Measurements from ENCODE around the gene RGL1. TPM values are rescaled to one million over a fixed set of nuclear protein-coding genes. Genes with fewer than 3 reads are reported as not detected.
A peak's percentile ranks its signal among the peaks of the same experiment; 100 is the strongest.

RGL1 gene
- total RNA-seq, 2 donors from 2014 or later = 3.7 to 5.0 TPM

- DNase-seq (ENCODE audit: low spot score) = no peak
- peaks cover 4% of the 10 kb centered on the region for H3K9me3 Mint-ChIP-seq
- no peak overlapping the region for H3K4me3 Mint-ChIP-seq
- no peak for ATAC-seq
- H3K27ac Mint-ChIP-seq = peak overlapping the region in 1 of 2 donors; percentile 31
- H3K27me3 Mint-ChIP-seq = no peaks in the 10 kb centered on the region
- peaks cover 14% of the 10 kb centered on the region for H3K36me3 Mint-ChIP-seq
- H3K4me1 Mint-ChIP-seq (ENCODE audit: low read depth in 2 of 2) = peaks cover 46 to 49% of the 10 kb centered on the region in 2 donors
Observed at GRCh38 chr1:183966487-183966886, 161.6 kb downstream of the RGL1 start.

- DNase-seq (ENCODE audit: low spot score) (no peak), ATAC-seq (peak in 1 of 2 donors; percentile 31)
- H3K36me3 Mint-ChIP-seq = peaks cover 8% of the 10 kb centered on the region
- H3K9me3 Mint-ChIP-seq = no peaks in the 10 kb centered on the region
- H3K4me3 Mint-ChIP-seq = peak overlapping the region; percentile 36
- peak overlapping the region; percentile 31 to 38 for H3K27ac Mint-ChIP-seq
- no peaks in the 10 kb centered on the region for H3K27me3 Mint-ChIP-seq
- peaks cover 39 to 43% of the 10 kb centered on the region in 2 donors for H3K4me1 Mint-ChIP-seq (ENCODE audit: low read depth in 2 of 2)
Observed at GRCh38 chr1:183967914-183968313, 163.0 kb downstream of the RGL1 start.

DNA sequence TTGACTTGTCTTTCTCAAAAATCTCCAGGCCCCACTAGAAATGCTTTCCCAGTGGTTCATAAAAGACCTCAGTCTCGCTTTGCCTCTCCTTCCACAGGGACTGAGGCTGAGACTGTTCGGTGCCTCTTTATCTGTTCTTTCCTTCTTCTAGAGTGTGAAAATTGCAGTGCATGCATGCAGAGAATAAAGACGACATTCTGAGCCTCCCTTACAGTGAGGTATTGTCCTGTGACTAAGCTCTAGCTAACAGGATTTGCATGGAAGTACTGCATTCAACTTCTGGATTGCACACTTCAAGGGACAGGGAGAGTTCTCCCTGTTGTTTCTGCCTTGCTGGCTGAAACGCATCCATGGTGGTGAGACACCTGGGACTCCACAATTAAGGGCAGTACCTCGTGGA, 163.5 kb downstream of the RGL1 start:
- no peak for DNase-seq (ENCODE audit: low spot score)
- Mint-ChIP-seq H3K27ac (peak overlapping the region; percentile 31 to 38), H3K36me3 (peaks cover 5% of the 10 kb centered on the region), H3K9me3 (no peaks in the 10 kb centered on the region), H3K27me3 (no peaks in the 10 kb centered on the region), H3K4me1 (ENCODE audit: low read depth in 2 of 2) (peaks cover 37 to 38% of the 10 kb centered on the region in 2 donors), H3K4me3 (peak overlapping the region; percentile 36)
- ATAC-seq = no peak

DNA sequence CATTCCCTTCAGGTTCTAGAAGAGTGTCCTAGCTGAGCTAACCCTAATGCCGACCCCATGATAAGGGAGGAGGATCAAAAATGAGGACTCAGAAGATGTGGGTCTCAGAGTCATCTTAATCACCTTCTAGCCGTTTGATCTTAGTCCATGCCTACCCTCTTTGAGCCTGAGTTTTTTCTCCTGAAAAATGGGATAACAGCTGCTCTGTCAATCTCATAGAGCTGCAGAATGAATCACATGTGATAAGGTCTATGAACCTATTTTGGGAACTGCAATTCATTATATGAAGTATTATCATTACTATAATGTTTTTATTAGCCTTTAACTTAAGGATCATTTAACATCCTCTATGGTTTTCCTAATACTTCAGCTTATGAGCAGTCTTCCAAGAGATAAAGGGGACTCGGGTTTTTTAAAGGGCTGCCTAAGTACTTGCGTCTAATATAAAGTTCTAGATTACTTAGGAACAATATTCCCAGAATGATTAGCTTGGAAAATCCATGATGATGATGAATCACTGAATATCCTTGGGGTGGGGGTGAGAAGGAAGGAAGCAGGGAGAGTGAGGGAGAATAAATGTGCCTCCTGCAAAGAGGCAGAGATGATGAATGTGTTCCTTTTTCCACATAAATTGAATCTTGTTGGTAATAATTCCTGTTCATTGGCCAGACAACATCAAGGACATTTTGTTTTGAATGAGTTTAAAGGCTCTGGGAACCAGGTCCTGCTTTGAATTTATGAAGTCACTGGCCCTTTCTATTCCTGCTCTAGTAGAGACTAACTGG, 165.8 kb downstream of the RGL1 start:
- H3K4me1 Mint-ChIP-seq (ENCODE audit: low read depth in 2 of 2) = peaks cover 30 to 32% of the 10 kb centered on the region in 2 donors
- no peak for DNase-seq (ENCODE audit: low spot score)
- H3K27ac Mint-ChIP-seq = no peak overlapping the region
- no peak for ATAC-seq
- H3K4me3 Mint-ChIP-seq = no peak overlapping the region
- no peaks in the 10 kb centered on the region for H3K36me3 Mint-ChIP-seq
- no peaks in the 10 kb centered on the region for H3K27me3 Mint-ChIP-seq
- no peaks in the 10 kb centered on the region for H3K9me3 Mint-ChIP-seq

GRCh38 chr1:183975651-183976050, 170.7 kb downstream of the RGL1 start:
- H3K36me3 Mint-ChIP-seq = no peaks in the 10 kb centered on the region
- no peak overlapping the region for H3K27ac Mint-ChIP-seq
- no peaks in the 10 kb centered on the region for H3K9me3 Mint-ChIP-seq
- H3K27me3 Mint-ChIP-seq = no peaks in the 10 kb centered on the region
- ATAC-seq (no peak), DNase-seq (ENCODE audit: low spot score) (no peak)
- peaks cover 0 to 2% of the 10 kb centered on the region in 2 donors for H3K4me1 Mint-ChIP-seq (ENCODE audit: low read depth in 2 of 2)
- H3K4me3 Mint-ChIP-seq = no peak overlapping the region

DNA sequence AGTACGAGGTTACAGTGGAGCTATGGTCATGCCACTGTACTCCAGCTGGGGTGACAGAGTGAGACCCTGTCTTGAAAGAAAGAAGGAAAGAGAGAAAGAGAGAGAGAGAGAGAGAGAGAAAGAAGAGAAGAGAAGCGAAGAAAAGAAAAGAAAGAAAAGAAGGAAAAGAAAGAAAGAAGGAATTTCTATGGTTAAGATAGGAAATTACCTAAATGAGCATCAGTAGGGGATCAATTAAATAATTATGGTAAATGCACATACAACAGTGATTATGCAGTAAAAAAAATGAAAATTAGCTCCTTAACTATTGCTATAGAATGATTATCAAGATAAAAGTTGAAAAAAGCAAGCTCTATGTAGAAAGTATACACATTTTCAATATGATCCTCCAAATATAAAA, 172.8 kb downstream of the RGL1 start:
- H3K4me3 Mint-ChIP-seq = no peak overlapping the region
- H3K4me1 Mint-ChIP-seq (ENCODE audit: low read depth in 2 of 2) = peaks cover 4 to 6% of the 10 kb centered on the region in 2 donors
- H3K36me3 Mint-ChIP-seq = no peaks in the 10 kb centered on the region
- no peak for ATAC-seq
- no peak overlapping the region for H3K27ac Mint-ChIP-seq
- no peak for DNase-seq (ENCODE audit: low spot score)
- no peaks in the 10 kb centered on the region for H3K27me3 Mint-ChIP-seq
- no peaks in the 10 kb centered on the region for H3K9me3 Mint-ChIP-seq

Other genes with a start within 250 kb of the RGL1 start
- 10 to 100 TPM in 1 of 2 donors, 1 to 10 TPM in 1; 5.4 to 20.5 TPM for gene NCF2, start 214.7 kb upstream of the RGL1 start, total RNA-seq
- gene ARPC5, start 169.3 kb upstream of the RGL1 start, total RNA-seq = 100 to 1,000 TPM; 120 to 221 TPM
- not detected for gene APOBEC4, start 151.8 kb upstream of the RGL1 start, total RNA-seq
- 1 to 10 TPM; 3.1 to 4.9 TPM for gene COLGALT2, start 232.6 kb downstream of the RGL1 start, total RNA-seq
- gene TSEN15, start 246.6 kb downstream of the RGL1 start, total RNA-seq = 10 to 100 TPM; 40.2 to 42.6 TPM